Measurements from ENCODE around the gene ACSBG1.

- no peak for TF ChIP-seq CTCF (conservative IDR thresholded peaks at IDR 0.05)
- no peak for TF ChIP-seq EZH2 (IDR thresholded peaks at IDR 0.05; ENCODE audit: low read depth)
Observed at GRCh38 chr15:78154955-78155354, 79.4 kb downstream of the ACSBG1 start.

Measured in PC-9 (cell line).